Stimulated activated CD4-positive, alpha-beta T cell treated with anti-CD3 and anti-CD28 coated beads, TNF-alpha, amount 100 ng/mL, for 1 hour (primary cell): ENCODE measurements around the gene TSPEAR.

ENCODE experiments used
- DNase-seq, 3 donors: peaks; one replicate each; pipeline ENCODE4 v3.0.0-alpha.2; 2020; ENCODE audit warnings: low read depth in 3 of 3, low spot score in 1 of 3

TSPEAR gene

DNA sequence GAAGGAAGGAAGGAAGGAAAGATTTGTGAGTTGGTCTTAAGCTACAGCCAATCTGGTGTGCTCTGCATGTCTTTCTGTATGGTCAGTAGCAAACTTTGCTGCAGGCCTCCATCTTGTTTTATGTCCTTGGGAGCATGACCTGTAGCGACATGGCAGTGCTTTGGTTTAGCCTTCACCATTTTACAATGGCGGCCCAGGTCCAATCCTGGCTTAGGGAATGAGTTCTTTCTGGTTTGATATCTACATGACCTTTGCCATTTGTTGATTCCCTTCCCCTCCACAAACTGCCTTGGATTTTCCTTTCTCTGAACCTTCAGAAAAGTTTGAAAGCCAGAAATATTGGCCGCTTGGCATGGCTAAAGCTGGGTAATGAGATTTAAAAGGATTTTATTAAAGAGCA lies 30.5 kb upstream of the TSPEAR start:
- no peak for DNase-seq

DNA sequence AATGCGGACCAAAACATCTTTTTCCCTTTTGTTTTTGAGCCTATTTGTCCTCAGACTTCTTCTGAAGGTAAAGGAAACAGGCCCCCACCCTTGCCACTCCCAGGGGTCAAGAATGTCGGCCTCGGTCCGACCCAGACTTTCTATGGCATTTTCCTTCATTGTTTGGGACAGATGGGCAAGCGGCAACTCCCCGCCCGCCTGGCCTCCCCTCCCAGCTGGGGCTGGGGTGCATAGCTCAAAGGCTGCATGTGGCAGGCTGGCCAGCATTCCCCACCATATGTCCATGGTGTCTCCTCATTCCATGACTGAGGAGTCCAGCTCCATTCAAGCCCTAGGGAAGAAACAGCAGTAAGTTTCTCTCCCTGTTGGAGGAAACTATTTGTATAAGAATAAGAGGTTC lies 29.4 kb upstream of the TSPEAR start:
- no peak for DNase-seq

DNA sequence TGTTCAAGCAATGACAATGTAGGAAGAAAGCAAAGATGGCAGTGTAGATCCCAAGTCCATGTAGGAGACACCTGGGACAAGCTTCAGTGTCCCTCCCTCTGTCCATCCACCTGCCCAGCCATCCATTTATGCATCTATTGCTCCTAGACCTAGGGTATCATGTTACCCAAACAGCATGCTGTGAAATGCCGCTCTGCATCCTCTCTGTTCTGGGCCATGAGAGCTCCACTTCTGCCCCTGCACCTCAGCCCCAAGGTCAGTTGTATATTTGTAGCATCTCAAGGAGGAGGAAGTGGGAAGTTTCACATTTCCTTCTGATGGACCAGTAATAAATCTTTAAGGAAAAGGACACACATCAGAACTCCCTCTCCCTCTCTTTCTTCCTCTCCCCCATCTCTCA lies 27.9 kb upstream of the TSPEAR start:
- no peak for DNase-seq

DNA sequence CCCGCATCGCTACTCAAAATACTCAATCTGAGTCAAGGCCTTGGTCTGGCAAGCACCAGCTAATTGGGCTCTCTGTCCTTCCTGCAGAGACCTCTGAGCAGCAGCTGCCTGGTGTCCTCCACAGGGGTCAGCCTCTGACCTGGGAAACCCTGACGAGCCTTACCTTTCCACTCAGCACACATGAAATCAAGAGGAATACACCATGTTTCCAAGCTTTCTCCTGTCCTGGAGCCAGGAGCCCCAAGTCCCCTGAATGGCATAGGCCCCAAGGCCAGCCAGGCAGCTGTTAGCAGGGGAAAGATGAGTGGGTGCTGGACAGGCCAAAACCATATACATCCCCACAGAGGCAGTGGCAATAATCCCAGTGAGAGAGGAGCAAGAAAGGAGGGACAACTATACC lies 27.2 kb upstream of the TSPEAR start:
- DNase-seq = no peak

DNA sequence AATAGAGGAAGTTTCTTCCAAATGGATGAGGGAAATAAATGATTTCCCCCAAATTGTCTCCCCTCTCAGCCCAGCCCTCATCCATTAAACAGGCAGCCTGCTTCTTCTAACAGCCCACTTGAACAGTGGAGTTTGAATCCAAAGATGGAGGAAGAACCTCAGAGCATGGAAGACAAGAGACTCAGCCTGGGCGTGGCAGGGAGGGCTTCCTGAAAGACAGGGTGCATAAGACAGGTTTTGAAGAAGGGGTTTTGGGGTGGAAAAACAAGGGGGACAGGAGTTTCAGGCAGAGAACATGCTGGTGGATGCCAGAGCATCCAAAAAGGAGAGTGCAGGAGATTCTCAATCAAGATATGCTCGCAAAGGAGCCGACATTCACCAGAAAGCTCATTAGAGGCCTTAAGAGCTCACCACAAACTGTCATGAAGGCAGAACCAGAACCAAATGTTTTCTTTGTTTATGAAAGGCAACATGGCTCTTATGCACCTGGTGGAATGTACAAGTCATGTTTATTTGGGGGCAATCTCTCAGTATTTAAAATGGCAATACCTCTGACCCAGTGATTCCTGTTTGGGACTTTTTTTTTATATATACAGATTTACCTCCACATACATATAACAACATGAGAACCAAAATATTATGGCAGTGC lies 26.5 kb upstream of the TSPEAR start:
- DNase-seq = no peak

DNA sequence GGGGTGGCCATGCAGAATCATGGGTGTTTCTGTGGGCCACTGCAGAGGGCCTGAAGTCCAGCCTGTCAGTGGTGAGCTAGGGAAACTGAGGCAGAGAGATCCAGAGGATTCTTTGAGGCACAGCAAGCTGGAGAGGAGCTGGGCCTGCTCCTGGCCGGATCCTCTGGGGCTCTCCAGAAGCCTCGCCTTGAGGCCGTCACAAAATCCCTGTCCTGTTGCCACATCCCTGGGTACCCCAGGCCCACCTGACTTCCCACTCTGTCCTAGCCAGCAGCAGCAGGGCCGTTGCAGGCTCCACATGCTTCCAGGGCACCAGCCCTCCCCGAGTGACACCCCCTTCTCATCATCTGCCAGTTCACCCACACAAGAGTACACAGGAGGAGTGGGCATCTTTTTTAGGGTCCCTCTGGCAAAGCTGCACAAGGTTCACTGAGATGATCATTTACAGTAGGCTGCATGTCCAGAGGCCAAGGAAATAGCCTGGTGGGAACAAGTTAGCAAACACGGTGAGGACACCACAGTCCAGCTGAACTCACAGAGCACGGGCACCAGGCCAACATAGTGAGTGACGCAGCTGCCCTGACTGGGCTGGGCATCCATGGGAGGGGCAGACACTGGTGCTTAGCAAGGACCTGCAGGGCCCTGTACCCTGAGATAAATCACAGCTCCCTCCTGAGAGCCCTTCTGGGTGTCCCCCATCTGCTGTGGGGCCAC lies 25.1 kb upstream of the TSPEAR start:
- DNase-seq = no peak

DNA sequence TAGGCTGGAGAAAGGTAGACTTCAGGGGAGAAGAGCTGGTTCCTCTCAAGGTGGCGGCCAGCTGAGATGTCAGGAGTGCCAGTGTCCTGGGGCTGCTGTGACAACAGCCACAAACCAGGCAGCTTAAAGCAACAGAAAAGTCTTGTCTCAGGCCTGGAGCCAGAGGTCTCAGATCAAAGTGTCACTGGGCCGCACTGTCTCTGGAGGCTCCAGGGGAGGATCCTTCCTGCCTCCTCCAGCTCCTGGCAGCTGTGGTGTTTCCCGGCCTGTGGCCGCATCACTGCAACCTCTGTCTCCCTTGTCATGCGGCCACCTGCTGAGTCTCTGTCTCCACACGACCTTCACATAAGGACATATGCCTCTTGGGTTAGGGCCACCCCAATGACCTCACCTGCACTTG lies 24.4 kb upstream of the TSPEAR start:
- DNase-seq = no peak

DNA sequence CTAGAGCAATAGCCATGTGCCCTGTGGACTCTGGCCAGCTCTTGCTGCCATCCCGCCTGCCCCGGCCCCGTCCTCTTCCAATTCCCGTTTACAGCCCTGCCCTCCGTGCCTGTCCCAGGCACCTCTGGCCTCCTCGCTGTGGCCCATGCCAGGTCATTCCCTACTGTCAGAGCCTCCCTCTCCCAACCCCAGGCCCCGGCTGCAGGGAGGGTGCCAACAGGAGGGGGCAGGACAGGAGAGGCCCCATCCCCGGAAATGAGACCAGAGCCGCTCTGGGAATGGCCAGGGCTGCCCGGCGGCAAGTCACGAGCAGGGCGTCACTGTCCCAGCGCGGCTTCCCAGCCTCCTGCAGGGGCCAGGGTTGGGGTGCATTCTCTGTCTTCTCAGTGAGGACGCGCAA lies 23.5 kb upstream of the TSPEAR start:
- DNase-seq = no peak

DNA sequence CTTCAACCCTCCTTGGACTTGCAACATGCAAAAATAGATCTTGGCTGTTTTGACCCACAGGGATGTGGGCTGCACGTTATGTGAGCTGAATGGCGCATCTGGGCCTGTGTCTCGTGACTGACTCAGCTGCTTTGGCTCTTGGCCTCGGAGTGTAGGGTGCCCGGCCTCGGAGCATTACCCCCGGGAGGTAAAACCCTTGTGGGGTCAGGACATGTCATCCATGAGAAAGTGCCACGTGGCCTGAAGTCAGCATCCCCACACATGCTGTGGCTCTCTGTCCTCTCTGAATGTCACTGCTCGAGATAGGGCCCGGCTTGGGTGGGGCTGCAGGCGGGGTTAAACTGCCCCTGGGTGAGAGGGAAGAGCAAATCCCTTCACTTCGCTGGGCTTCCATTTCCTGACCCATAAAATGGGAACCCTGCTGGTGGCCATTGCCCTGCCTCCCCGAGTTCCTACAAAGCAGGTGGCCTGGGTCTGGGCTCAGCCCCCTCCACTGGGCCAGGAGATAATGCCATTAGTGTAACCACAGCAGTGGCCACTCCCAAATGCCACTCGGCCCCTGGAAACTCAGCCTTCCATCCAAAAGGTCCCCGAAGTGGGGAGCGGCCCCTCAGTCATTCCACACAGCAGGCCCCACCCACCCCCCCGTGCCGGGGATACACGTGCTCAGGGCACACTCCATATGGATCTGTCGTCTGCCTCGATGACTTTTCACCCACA lies 22.8 kb upstream of the TSPEAR start:
- no peak for DNase-seq

DNA sequence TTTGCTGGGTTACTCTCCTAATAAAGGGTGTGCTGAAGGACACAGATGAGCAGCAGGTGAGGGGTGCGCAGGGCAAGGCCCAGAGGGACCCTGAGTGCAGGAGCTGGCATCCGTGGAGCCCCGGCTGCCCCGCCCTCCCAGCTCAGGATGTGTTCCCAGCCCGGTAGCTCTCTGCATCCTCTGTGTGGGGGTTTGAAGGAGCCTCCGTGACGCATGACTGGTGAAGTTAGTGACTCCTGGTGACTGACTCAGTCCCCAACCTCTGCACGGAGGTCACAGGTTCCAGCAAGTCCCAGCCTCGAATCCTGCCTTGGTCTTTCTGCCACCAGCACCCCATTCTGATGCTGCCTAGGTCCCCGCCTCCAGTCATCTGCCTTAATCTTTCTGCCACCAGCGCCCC lies 21.6 kb upstream of the TSPEAR start:
- DNase-seq = no peak

DNA sequence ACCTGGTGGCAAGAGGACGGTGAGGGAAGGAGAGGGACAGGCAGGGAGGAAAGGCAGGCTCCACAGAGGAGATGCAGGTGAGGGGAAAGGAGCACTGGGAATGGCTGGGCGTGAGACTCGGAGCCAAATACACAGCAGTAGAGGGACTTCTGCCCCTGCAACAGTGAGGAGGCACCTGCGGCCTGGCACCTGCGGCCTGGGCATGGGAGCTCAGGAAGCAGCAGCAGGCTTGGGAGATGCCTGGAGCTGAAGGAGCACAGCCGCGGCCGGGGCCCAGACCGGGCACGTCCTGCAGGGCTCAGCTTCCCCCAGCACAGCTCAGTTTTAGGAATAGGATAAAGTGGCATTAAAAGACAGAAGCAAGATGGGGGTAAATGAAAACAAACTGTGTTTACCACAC lies 20.9 kb upstream of the TSPEAR start:
- no peak for DNase-seq

DNA sequence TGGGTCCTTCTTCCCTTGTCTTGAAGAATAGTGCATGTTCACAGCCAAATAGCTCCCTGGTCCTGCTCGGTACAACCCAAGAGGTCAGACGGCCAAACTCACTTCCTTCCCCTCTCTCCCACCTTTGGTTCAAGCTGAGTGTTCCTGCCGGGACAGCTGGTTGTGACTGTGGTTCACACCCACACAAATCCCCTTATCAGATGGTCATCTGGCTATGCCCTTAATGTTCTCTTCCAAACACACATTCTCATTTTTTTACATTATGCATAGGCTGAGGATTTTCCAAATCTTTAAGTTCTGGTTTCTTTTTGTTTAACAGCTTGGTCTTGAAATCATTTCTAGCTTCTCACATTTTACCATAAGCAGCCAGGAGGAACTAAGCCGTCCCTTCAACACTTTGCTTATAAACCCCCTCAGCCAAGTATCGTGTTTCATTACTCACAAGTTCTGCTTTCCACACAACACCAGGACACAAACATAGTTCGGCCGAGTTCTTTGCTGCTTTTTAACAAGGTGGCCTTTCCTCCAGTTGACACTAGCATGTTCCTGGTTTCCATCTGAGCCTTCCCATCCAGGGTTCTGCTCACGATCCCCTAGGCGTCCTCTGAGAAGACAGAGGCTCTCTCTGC lies 19.7 kb upstream of the TSPEAR start:
- DNase-seq = no peak

DNA sequence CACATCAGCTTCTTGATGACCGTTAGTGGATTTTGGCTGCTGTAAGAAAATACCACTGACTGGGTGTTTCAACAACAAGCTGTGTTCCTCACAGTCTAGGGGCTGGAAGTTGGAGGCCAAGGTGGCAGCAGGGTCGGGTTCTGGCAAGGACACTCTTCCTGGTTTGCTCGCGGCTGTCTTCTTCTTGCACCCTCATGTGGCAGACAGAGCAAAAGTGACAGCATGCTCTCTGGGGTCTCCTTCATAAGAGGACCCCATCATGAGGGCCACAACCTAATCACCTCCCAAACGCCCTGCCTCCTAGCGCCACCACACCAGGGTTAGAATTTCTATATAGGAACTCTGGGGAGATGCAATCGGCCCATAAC lies 18.6 kb upstream of the TSPEAR start:
- DNase-seq = no peak

DNA sequence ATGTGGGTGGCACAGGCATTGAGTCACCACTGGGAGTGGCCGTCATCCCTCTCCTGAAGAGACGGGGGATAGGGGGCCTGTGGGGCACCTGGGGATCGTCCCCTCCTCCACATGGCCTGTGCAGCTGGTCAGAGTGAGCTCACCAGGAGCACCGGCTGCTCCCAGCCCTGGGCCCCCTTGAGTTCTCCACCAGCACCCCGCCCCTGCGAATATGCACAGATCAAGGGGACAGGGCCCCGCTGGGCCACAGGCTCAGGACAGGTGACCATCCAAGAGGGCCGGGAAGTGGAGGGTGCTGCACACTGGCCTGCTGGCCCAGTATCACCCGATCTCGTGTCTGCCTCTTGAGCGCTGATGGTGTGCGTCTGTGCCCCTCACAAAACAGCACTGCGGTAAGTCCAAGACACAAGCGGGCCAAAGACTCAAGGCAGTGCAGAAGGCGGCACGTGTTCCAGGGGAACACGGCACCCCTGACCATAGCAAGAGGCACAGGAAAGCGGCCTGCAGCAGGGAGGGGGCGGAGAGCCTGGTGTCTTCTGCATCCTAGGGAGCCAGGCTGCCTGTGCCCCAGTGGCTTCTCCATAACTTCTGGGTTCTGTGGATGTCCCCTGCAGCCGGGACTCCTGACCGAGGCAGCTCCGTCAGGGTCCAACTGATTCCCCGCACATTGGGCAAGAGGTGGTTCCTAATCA lies 18.1 kb upstream of the TSPEAR start:
- no peak for DNase-seq

DNA sequence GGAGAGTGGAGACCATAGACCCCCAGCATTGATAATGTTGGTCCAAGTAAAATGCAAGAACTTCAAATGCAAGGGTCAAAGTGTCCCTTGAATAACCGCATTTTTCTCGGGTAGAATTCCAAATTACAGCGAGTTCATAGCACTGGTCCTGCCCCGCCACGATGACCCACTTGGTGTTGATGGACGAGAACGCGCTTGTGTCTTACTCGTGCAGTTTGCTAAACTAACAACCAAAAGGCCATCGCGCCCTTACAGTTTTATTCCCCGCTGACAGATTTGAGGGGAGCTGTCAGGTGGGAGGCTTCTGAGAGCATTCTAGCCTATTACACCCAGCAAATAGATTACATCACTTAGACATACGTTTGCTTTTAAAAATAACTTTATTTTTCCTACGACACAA lies 17.3 kb upstream of the TSPEAR start:
- no peak for DNase-seq

DNA sequence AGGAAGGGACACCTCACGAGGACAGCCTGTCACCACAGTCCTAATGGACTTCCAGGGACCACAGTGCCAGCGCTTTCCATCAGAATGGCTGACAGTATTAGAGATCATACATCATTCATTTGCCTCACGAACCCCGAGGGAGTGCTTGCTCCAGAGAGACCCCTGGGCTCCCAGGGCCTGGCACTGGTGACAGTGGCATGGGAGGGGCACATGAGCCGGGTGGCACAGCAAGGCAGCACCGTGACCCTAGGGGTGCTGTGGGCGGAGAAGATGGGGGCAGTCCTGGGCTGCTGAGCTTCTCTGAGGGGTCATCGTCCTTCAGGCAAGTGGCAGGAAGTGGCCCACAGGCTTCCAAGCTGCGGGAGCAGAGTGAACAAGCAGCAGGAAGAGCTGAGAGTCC lies 16.4 kb upstream of the TSPEAR start:
- DNase-seq = no peak

DNA sequence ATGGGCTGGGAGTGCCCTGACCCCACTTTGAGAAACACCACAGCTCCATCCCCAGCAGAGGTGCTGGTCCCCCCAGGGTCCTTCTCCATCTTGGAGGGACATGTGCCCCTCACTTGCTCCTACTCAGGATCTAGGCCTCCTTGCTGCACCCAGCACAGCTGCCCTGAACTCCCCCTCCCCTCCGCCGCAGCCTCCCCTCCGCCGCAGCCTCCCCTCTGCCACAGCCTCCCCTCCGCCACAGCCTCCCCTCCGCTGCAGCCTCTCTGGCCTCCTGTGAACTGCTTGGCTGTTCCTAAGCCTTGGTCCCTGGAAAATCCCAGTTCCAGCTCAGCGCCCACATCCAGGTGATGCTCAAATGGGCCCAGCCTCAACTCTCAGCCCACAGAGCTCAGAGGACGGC lies 15.9 kb upstream of the TSPEAR start:
- no peak for DNase-seq

DNA sequence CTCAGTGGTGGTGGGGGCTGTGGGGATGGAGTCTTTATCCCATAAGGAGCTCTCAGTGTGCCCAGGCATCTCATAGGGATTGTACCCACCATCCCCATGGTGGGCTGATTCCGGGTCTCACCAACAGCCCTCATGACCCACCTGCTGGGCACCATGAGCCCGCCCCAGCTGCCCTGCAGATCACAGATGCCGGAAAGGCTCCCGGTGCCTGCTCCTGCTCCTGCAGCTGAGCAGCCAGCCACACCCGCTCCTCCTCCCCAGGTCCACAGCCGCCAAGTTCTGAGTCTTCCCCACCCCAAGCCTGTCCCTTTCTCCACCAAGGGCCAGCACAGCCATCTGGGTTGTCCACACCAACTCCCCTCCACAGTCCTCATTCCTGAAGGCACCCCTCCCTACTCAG lies 15.5 kb upstream of the TSPEAR start:
- no peak for DNase-seq

DNA sequence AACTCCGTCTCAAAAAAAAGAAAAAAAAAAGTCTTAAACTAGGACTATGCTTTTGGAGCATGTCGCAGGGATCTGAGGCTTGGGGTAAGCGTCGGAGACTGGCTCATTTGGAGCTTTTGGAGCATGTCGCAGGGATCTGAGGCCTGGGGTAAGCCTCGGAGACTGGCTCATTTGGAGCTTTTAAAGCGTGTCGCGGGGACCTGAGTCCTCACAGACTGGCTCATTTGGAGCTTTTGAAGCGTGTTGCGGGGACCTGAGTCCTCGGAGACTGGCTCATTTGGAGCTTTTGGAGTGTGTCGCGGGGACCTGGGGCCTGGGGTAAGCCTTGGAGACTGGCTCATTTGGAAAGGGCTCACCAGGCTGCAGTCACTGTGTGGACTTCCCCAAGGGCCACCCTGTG lies 13.6 kb upstream of the TSPEAR start:
- no peak for DNase-seq

DNA sequence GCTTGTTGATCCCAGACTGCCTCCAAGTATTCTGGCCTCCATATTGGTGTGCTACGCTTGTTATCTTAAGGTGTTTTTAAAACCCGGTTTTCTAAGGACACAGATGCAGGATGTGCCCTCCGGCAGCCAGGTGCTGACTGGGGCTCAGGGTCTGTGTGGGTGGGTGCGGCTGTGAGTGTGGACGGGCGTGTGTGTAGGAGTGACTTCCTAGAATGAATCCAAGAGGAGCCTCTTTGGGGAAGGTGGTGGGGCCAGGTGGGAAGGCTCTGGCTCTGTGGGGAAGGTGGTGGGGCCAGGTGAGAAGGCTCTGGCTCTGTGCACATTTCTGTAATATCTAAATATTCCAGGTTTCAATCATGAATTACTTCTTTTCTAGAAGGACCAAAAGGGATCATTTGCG lies 12.8 kb upstream of the TSPEAR start:
- no peak for DNase-seq
